H7 (cell line): ENCODE data around the gene TAF6L. TPM values are rescaled to one million over a fixed set of nuclear protein-coding genes. Genes with fewer than 3 reads are reported as not detected.

Experiments used
- total RNA-seq: library from RNA; depleted of rRNA; stranded (reverse); fragments of >200 nt; shearing (Covaris generic); gene quantifications from 2 replicates; pipeline ENCODE4 v1.2.3, GENCODE V29; 2014; rRNA removed

Gene TAF6L
- total RNA-seq, 1 experiment from 2014 or later, result 42.9 TPM

Other genes with a start within 250 kb of the TAF6L start
- 8.3 and 11.2 TPM in 2 replicates for gene AHNAK, start 224.6 kb upstream of the TAF6L start, total RNA-seq
- gene EEF1G, start 197.5 kb upstream of the TAF6L start, total RNA-seq, result 1,781 and 1,948 TPM in 2 replicates
- 25.8 and 29.4 TPM in 2 replicates for gene TUT1, start 179.9 kb upstream of the TAF6L start, total RNA-seq
- gene MTA2, start 169.5 kb upstream of the TAF6L start, total RNA-seq, result 151 and 166 TPM in 2 replicates
- gene EML3, start 158.6 kb upstream of the TAF6L start, total RNA-seq, result 28.0 and 29.3 TPM in 2 replicates
- 1.1 and 2.5 TPM in 2 replicates for gene ROM1, start 158.1 kb upstream of the TAF6L start, total RNA-seq
- 49.9 and 58.3 TPM in 2 replicates for gene B3GAT3, start 149.4 kb upstream of the TAF6L start, total RNA-seq
- 173 and 181 TPM in 2 replicates for gene GANAB, start 124.8 kb upstream of the TAF6L start, total RNA-seq
- 19.5 and 26.1 TPM in 2 replicates for gene INTS5, start 118.1 kb upstream of the TAF6L start, total RNA-seq
- 107 and 136 TPM in 2 replicates for gene C11orf98, start 106.2 kb upstream of the TAF6L start, total RNA-seq
- gene CSKMT, start 106.1 kb upstream of the TAF6L start, total RNA-seq, result 24.7 and 38.1 TPM in 2 replicates
- gene UQCC3, start 99.7 kb upstream of the TAF6L start, total RNA-seq, result 19.0 and 22.4 TPM in 2 replicates
- gene LBHD1, start 99.1 kb upstream of the TAF6L start, total RNA-seq, result 2.7 and 4.5 TPM in 2 replicates
- 79.2 and 81.2 TPM in 2 replicates for gene UBXN1, start 92.3 kb upstream of the TAF6L start, total RNA-seq
- gene LRRN4CL, start 81.9 kb upstream of the TAF6L start, total RNA-seq, result 0.14 and 0.30 TPM in 2 replicates
- gene BSCL2, start 64.0 kb upstream of the TAF6L start, total RNA-seq, result 169 and 200 TPM in 2 replicates
- gene GNG3, start 63.7 kb upstream of the TAF6L start, total RNA-seq, result 0.33 and 3.1 TPM in 2 replicates
- gene HNRNPUL2, start 43.9 kb upstream of the TAF6L start, total RNA-seq, result 7.3 and 10.1 TPM in 2 replicates
- gene TTC9C, start 42.9 kb upstream of the TAF6L start, total RNA-seq, result 45.1 and 63.1 TPM in 2 replicates
- gene ZBTB3, start 17.2 kb upstream of the TAF6L start, total RNA-seq, result 26.8 and 42.0 TPM in 2 replicates
- gene POLR2G, start 9.8 kb upstream of the TAF6L start, total RNA-seq, result 155 and 172 TPM in 2 replicates
- 50.1 and 55.2 TPM in 2 replicates for gene TMEM179B, start 16.0 kb downstream of the TAF6L start, total RNA-seq
- 30.2 and 42.1 TPM in 2 replicates for gene TMEM223, start 20.6 kb downstream of the TAF6L start, total RNA-seq
- gene NXF1, start 34.0 kb downstream of the TAF6L start, total RNA-seq, result 19.1 and 19.3 TPM in 2 replicates
- gene STX5, start 60.7 kb downstream of the TAF6L start, total RNA-seq, result 24.0 and 29.0 TPM in 2 replicates
- not detected in 2 replicates for gene TEX54, start 61.4 kb downstream of the TAF6L start, total RNA-seq
- gene WDR74, start 68.2 kb downstream of the TAF6L start, total RNA-seq, result 153 and 160 TPM in 2 replicates
- 271 and 340 TPM in 2 replicates for gene SLC3A2, start 109.5 kb downstream of the TAF6L start, total RNA-seq
- not detected in 2 replicates for gene CHRM1, start 150.0 kb downstream of the TAF6L start, total RNA-seq
- gene SLC22A6, start 213.6 kb downstream of the TAF6L start, total RNA-seq, result not detected in 2 replicates
- gene SLC22A8, start 244.4 kb downstream of the TAF6L start, total RNA-seq, result not detected in 2 replicates